Measurements from ENCODE around the gene KCNK16.

Gene KCNK16

DNA sequence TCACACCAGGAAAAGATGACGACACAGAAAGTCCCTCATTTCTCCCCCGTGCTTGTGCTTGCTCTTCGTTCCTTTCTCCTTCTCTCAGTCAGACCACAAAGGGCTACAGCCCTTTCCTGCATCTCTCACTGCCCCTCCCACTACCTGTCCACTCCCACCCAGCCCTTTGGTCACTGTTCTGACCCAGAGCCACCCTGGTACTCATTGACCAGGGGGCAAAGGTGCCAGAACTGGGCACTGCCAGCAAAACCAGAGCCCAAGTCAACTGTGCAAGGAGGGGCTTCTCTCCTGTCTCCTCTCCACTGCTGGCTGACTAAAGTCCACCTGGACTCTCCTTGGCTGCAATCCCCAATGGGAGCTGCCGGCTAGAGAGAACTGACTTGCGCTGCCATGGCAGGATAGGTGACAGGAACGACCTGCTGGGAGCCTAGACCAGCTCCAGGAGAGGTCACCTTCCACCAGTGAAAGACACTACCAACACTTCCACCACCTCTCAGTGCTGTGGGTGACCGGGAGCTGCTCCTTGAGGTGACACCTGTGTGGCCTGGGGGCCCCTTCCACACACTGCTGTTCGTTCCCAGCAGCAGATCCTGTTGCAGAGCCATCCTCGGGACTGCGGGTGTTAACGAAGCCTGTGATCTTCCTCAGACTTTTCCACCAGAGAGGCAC lies 41.1 kb downstream of the KCNK16 start:
- DNase-seq (ENCODE audit: extremely low read depth in 1 of 2, low read depth in 1 of 2), result no peak

DNA sequence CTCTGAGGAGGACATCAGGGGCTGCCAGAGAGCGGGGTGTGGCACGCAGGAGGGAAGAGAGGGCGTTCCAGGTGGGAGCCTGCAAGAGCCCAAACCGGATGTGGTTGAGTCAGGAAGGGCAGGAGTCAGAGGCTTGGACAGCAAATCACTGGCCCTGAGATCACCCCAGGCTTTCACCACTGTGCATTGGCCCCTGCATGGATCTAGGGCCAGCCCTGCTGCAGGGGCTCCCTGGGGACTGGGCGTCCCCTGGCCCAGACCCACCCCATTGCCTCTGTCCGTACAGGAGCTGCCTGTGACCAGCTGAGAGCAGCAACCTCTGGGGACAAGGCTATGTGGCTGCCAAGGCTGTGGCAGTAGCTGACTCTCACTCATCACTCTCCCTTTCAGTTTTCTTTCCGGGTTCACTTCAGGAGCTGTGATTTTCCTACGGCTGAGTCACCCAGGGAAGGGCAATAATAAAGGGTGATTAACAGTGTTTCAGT lies 42.2 kb downstream of the KCNK16 start:
- DNase-seq (ENCODE audit: extremely low read depth in 1 of 2, low read depth in 1 of 2), result no peak

DNA sequence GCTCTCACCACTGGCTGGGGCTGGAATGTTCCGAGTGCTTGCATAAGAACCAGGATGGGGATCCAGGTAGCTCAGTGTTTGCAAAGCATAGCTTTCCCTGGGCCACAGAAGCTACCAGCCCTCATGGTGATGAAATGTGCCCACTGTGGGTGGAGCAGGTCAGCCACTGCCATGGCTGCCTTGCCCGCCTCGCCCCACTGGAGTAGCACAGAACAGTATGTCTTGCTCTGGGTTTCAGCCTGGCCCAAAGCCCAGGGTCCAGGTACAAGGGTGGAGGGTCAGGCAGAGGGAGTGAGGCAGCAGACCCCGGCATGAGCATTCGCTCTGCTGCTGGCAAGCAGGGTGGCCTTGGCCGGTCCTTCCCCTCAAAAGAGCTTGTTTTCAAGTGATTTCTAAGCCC lies 43.0 kb downstream of the KCNK16 start:
- no peak for DNase-seq (ENCODE audit: extremely low read depth in 1 of 2, low read depth in 1 of 2)

DNA sequence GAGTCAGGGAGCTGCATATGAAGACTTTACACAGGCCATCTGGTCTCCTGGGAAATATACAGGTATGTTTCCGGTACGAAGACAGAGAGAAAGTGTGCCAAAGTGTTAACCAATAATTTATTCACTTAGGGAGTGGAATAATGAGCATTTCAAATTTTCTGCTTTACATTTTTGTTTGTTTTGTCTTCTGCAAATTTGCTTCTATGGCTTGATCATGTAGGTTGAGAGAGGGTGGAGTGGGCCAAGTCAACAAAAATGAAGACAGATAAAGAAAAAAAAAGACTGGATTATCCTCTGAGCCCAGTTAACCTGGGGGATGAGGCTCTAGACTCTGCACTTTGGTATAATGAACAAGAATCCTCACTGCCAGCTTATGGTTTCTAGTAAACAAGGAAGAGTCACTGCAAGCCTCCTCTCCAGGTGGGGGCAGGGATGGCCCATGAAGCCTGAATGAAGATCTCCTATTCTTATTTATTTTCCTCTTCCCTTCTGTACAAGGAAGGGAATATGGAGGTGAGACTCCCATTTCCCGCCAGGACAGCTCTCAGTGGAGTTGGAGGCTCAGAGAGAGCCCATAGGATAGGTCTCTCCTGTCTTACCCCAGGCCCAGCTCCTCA lies 46.0 kb downstream of the KCNK16 start:
- DNase-seq (ENCODE audit: extremely low read depth in 1 of 2, low read depth in 1 of 2), result no peak

DNA sequence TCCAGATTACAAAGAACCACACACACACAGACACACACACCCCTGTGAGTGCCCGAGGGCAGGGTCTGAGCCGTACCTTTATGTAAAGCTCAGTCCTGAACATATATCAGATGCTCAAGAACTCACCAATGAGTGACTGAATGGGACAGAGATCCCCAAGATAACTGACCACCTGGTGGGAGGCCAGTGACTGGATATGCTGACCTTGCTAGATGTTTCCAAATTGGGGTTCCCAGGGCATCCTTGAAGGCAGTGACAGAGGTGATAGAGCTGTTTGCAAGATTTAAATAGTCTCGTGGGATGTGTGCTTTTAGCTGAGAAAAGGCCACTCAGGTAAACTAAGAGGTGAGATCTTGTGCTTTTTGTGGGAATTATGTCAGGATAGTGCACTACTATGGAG lies 47.6 kb downstream of the KCNK16 start:
- DNase-seq (ENCODE audit: extremely low read depth in 1 of 2, low read depth in 1 of 2), result no peak

DNA sequence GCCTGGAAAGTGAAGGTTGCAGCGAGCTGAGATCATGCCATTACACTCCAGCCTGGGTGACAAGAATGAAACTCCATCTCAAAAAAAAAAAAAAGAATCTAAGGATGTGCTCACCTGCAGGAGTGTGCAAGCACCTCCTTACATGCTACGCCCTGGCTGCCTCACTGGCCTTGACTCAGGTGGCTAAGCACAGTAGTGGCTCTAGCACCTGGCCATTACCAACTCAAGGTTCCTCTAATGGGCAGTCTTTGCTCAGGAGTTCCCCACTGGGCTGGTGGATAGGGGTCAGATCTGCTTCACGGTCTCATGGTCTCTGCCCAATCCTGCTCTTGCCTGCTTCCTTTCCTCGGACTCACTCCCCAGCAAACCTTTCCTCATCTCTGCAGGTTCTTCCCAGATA lies 48.0 kb downstream of the KCNK16 start:
- DNase-seq (ENCODE audit: extremely low read depth in 1 of 2, low read depth in 1 of 2), result no peak

DNA sequence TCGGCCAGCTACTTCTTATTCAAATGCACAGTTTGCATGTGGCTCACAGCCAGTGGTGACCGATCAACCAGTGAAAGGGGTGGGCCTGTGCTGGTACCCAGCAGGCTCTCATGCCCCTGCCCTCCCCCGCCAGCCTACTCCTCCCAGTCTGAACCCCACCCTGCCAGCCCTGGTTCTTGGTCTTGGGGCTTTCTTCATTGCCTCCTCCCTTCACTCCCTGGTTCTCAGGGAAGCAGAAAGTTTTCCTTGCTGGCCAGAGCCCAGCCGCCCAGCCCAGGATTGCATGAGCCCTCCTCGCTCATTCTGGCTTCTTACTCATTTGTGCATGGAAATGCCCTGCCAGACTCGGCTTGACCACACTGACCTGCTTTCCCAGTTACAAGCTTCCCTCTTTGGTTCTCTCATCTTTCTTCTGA lies 49.1 kb downstream of the KCNK16 start:
- no peak for DNase-seq (ENCODE audit: extremely low read depth in 1 of 2, low read depth in 1 of 2)

DNA sequence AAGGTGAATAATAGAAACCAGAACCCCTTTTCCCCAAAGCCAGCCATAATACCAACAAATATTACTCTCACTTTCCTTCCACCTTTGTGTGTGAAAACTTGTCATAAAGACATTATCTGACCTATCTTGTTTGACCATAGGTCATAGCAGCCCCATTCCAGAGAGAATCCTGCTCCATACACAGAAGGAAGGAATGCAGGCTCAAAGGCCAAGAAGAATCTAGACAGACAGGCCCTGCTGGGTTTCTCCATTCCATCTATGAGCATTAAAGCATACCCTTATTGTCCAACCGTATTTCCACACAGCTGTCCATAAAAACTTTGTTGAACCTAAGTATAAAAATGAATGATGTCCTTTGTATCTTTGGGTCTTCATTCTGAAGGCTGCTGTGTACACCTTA lies 52.5 kb downstream of the KCNK16 start:
- no peak for DNase-seq (ENCODE audit: extremely low read depth in 1 of 2, low read depth in 1 of 2)

DNA sequence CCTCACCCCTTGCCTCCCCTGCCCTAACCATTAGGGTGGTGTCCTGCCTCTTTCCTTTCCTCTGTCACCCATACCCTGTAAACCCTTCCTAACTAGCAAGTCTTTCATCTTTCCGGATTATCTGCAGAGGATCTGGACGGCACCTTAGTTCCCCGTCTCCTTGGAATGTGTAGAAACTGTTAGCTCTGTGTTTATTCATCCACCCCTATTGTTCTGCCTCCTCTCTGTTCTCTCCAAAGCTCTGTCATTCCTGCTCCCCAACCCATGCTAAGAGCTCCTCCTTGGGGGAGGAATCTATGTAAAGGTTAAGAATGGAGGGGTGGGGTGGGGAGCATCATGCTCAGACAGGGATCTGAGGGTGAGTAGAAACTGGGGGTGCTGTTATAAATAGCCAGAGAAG lies 53.8 kb downstream of the KCNK16 start:
- no peak for DNase-seq (ENCODE audit: extremely low read depth in 1 of 2, low read depth in 1 of 2)

DNA sequence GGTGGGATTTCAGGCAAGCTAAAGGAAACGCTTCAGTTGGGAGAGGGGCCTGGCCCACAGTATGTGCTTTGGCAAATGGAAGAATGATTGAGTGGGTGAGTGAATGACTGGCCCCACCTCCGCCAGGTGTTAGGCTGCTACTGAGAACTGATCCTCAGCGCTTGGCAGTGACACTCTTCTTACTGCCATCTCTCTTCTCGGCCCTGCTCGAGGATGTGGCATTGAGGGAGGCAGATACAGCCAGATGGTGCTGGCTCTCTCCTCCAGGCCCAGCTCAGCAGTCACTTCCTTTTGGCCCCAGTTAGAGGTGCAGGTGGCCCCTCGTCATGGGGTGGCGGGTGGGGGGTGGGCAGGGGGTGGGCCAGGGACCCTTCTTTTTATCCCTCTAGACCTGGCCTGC lies 54.3 kb downstream of the KCNK16 start:
- DNase-seq (ENCODE audit: extremely low read depth in 1 of 2, low read depth in 1 of 2), result no peak

DNA sequence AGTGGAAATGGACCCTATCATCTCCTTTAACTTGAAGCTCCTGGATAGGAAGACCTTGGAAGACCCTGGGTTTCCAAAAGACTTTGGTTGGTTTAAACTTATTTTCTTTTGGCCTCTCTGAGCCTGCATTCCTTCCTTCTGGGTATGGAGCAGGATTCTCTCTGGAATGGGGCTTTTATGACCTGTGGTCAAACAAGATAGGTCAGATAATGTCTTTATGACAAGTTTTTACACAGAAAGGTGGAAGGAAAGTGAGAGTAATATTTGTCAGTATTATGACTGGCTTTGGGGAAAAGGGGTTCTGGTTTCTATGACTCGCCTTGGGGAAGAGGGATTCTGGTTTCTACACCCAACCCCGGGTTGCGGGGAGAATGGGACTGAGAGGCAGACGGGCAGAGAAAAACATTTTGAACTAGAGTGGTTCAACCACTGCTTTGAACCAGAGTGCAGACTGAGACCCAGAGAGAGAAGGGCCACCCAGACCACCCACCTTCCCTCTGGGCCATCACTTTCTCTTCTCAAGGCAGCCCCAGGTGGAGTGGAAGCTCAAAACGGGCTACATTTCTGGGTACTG lies 55.6 kb downstream of the KCNK16 start:
- no peak for DNase-seq (ENCODE audit: extremely low read depth in 1 of 2, low read depth in 1 of 2)

DNA sequence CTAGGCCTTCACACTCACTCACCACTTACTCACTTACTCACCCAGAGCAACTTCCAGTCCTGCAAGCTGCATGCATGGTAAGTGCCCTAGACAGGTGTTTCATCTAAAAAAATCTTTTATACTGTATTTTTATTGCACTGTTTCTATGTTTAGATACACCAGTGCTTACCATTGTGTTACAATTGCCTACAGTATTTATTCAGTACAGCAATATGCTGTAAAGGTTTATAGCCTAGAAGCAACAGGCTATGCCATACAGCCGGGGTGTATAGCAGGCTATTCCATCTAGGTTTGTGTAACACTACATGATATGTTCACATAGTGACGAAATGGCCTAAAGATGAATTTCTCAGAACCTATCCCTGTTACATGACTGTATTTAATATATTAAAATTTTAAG lies 56.1 kb downstream of the KCNK16 start:
- DNase-seq (ENCODE audit: extremely low read depth in 1 of 2, low read depth in 1 of 2), result no peak
